Sigmoid colon (tissue), 3 donors: Measurements from ENCODE around the gene BRPF3.

Source experiments
- POLR2A ChIP-seq, 2 donors: fragments of 450-650 bp; IDR thresholded peaks; one replicate each; pipeline ENCODE4 v1.6.1; 2016; ENCODE audit warnings: antibody characterized with exemption in 2 of 2, mild to moderate bottlenecking in 2 of 2, moderate library complexity in 2 of 2
- TF ChIP-seq, protein P1 (sequence below), 4 experiments: fragments of 450-650 bp in 3 of 4; fragments of 200-600 bp in 1 of 4; IDR thresholded peaks; one replicate each; pipeline ENCODE4 v1.5.1; 2016 to 2019; ENCODE audit warnings: antibody characterized with exemption in 4 of 4, mild to moderate bottlenecking in 3 of 4, moderate library complexity in 2 of 4

DNA sequence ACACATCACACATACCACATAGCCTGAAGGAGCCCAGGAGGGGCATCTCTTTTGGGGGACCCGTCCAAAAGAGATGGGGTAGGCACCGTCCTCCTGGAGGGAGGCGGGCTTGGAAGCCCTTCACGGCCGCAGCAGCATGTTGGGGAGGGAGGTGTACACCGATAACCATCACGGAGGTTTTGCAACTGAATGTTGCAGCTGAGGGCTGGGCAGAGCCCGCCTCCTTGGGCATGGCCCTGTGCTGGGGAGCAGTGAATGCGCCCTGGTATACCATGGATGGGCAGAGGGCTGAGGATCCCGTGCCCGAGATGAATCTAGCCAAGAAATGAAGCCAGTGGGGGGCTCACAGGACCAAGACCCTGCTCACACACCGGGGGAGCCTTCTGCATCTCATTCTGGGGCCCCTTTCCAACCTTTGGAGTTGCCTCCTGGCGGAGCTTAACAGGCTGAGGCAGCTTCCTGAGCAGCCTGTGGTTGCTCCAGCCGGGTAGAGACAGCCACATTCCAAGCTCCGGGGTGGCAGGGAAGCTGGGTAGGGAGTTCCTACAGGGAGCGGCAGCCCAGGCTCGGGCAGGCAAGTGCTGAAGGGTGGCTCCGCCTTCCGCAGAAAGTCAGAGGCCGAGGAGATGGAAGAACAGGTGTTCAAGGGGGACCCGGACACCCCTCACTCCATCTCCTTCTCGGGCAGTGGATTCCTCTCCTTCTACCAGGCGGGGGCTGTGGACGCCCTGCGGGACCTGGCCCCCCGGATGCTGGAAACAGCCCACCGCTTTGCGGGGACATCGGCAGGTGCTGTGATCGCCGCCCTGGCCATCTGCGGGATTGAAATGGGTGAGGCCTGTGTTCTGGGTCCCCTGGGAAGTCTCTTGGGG, 73.5 kb downstream of the BRPF3 start, which contains the start of gene PNPLA1:
- TF ChIP-seq POLR2A (IDR thresholded peaks at IDR 0.05) = no peak
- TF ChIP-seq, protein P1, sequence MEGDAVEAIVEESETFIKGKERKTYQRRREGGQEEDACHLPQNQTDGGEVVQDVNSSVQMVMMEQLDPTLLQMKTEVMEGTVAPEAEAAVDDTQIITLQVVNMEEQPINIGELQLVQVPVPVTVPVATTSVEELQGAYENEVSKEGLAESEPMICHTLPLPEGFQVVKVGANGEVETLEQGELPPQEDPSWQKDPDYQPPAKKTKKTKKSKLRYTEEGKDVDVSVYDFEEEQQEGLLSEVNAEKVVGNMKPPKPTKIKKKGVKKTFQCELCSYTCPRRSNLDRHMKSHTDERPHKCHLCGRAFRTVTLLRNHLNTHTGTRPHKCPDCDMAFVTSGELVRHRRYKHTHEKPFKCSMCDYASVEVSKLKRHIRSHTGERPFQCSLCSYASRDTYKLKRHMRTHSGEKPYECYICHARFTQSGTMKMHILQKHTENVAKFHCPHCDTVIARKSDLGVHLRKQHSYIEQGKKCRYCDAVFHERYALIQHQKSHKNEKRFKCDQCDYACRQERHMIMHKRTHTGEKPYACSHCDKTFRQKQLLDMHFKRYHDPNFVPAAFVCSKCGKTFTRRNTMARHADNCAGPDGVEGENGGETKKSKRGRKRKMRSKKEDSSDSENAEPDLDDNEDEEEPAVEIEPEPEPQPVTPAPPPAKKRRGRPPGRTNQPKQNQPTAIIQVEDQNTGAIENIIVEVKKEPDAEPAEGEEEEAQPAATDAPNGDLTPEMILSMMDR (IDR thresholded peaks at IDR 0.05) = no peak
